H1 (cell line): Measurements from ENCODE around the gene KSR2. TPM values are rescaled to one million over a fixed set of nuclear protein-coding genes. Genes with fewer than 3 reads are reported as not detected.

Experiments
- CTCF ChIA-PET: fragments of 300-600 bp; sonication (Branson Sonifier 250); formaldehyde crosslinking; loops from one replicate; lab custom pipeline; 2021; ENCODE audit not compliant: partially characterized antibody; lab: Charles Lee
- POLR2A ChIA-PET: fragments of 300-600 bp; sonication (Branson Sonifier 250); formaldehyde crosslinking; loops from one replicate; lab custom pipeline; 2021; ENCODE audit warnings: inconsistent platforms; ENCODE audit not compliant: partially characterized antibody; lab: Charles Lee
- DNase-seq, 2 experiments: peaks; one replicate each; pipeline versions ENCODE4 v3.0.0 to v3.0.0-alpha.2; 2010 to 2022; ENCODE audit warnings: low spot score in 2 of 2, low read depth in 1 of 2, mixed read lengths in 1 of 2
- FAIRE-seq: peaks from 2 replicates; lab custom pipeline; 2011; peaks lifted over from hg19 to GRCh38; lab: Jason Lieb, UNC
- H2AFZ ChIP-seq: 2 replicates; pipeline ENCODE4 v1.8.1; 2012; ENCODE audit warnings: low read length, inconsistent platforms
- H2AK5ac ChIP-seq: 2 replicates; pipeline ENCODE4 v1.6.1; 2013; ENCODE audit warnings: low read depth, low read length
- H2BK120ac ChIP-seq: replicated peaks from 2 replicates; pipeline ENCODE3; 2013; ENCODE audit warnings: low read depth, low read length, inconsistent platforms
- H2BK12ac ChIP-seq: 2 replicates; pipeline ENCODE4 v1.6.1; 2013; ENCODE audit warnings: low read depth, low read length
- H2BK15ac ChIP-seq: 2 replicates; pipeline ENCODE4 v1.6.1; 2013; ENCODE audit warnings: low read length
- H2BK20ac ChIP-seq: 2 replicates; pipeline ENCODE4 v1.6.1; 2013; ENCODE audit warnings: low read length
- H2BK5ac ChIP-seq: 2 replicates; pipeline ENCODE4 v1.6.1; 2013; ENCODE audit warnings: low read depth, low read length
- H3K14ac ChIP-seq: 2 replicates; pipeline ENCODE4 v1.6.1; 2013; ENCODE audit warnings: inconsistent platforms; ENCODE audit not compliant: insufficient read length
- H3K18ac ChIP-seq: 2 replicates; pipeline ENCODE4 v1.6.1; 2013; ENCODE audit warnings: low read length; ENCODE audit errors: extremely low read depth
- H3K23ac ChIP-seq: 2 replicates; pipeline ENCODE4 v1.6.1; 2013; ENCODE audit warnings: inconsistent platforms; ENCODE audit not compliant: insufficient read length
- H3K23me2 ChIP-seq: 2 replicates; pipeline ENCODE4 v1.6.1; 2013; ENCODE audit warnings: low read depth, low read length
- H3K27ac ChIP-seq: 2 replicates; pipeline ENCODE4 v1.6.1; 2011; ENCODE audit warnings: low read depth, low read length, inconsistent platforms
- H3K27me3 ChIP-seq, 4 experiments: replicated peaks in 1 of 4; 1 replicate in 1 of 4; 2 replicates in 3 of 4; pipeline versions ENCODE4 v1.6.1 to v1.8.1; 2011 to 2013; ENCODE audit warnings: low read length in 3 of 4, mild to moderate bottlenecking in 3 of 4, inconsistent platforms in 2 of 4, mixed read lengths in 2 of 4, moderate library complexity in 1 of 4; ENCODE audit not compliant: control insufficient read depth in 3 of 4, insufficient read depth in 3 of 4; ENCODE audit errors: extremely low read depth in 1 of 4
- H3K36me3 ChIP-seq, 4 experiments: 2 replicates each; pipeline versions ENCODE4 v1.6.1 to v1.8.1; 2011 to 2013; ENCODE audit warnings: mild to moderate bottlenecking in 4 of 4, low read length in 3 of 4, moderate library complexity in 2 of 4, control low read depth in 1 of 4, inconsistent platforms in 1 of 4; ENCODE audit not compliant: insufficient read depth in 4 of 4, control insufficient read depth in 2 of 4
- H3K4ac ChIP-seq: replicated peaks from 2 replicates; pipeline ENCODE3; 2013; ENCODE audit warnings: low read length, low read depth, mixed read lengths, inconsistent platforms; ENCODE audit not compliant: insufficient read length
- H3K4me1 ChIP-seq, 4 experiments: replicated peaks in 1 of 4; 1 replicate in 1 of 4; 2 replicates in 3 of 4; pipeline versions ENCODE4 v1.6.1 to v1.8.1; 2011 to 2013; ENCODE audit warnings: low read length in 3 of 4, inconsistent platforms in 2 of 4, mixed read lengths in 1 of 4; ENCODE audit not compliant: insufficient read depth in 4 of 4, control insufficient read depth in 3 of 4
- H3K4me2 ChIP-seq, 2 experiments: 2 replicates each; pipeline versions ENCODE4 v1.6.1 to v1.8.1; 2011 to 2013; ENCODE audit warnings: low read depth in 2 of 2, low read length in 2 of 2, control low read depth in 1 of 2, inconsistent platforms in 1 of 2, mild to moderate bottlenecking in 1 of 2; ENCODE audit not compliant: insufficient read depth in 1 of 2
- H3K4me3 ChIP-seq, 4 experiments: fragments of 200-600, 300-600 bp in 1 of 4; sonication (generic), shearing (Covaris generic), sonication (Bioruptor Twin) in 1 of 4; 2 replicates each; pipeline versions ENCODE4 v1.5.1 to v1.8.1; 2011 to 2016; ENCODE audit warnings: low read length in 4 of 4, low read depth in 3 of 4, control low read depth in 2 of 4, inconsistent platforms in 2 of 4, mild to moderate bottlenecking in 2 of 4, mixed read lengths in 1 of 4, moderate library complexity in 1 of 4; ENCODE audit not compliant: insufficient read depth in 2 of 4; ENCODE audit errors: extremely low read depth in 1 of 4
- H3K56ac ChIP-seq: replicated peaks from 2 replicates; pipeline ENCODE3; 2013; ENCODE audit warnings: low read depth, mild to moderate bottlenecking, mixed read lengths, low read length, inconsistent platforms; ENCODE audit not compliant: insufficient read length
- H3K79me1 ChIP-seq: 2 replicates; pipeline ENCODE4 v1.6.1; 2013; ENCODE audit warnings: low read depth, low read length, control low read depth
- H3K79me2 ChIP-seq, 2 experiments: 2 replicates each; pipeline versions ENCODE4 v1.6.1 to v1.8.1; 2012 to 2013; ENCODE audit warnings: low read length in 2 of 2, mild to moderate bottlenecking in 2 of 2, inconsistent platforms in 1 of 2; ENCODE audit not compliant: insufficient read depth in 2 of 2, control insufficient read depth in 1 of 2
- H3K9ac ChIP-seq, 4 experiments: replicated peaks in 1 of 4; 1 replicate in 1 of 4; 2 replicates in 3 of 4; pipeline versions ENCODE4 v1.6.1 to v1.8.1; 2011 to 2013; ENCODE audit warnings: low read depth in 3 of 4, low read length in 3 of 4, control low read depth in 2 of 4, mild to moderate bottlenecking in 2 of 4, moderate library complexity in 2 of 4, inconsistent platforms in 1 of 4; ENCODE audit errors: extremely low read depth in 1 of 4
- H3K9me3 ChIP-seq, 2 experiments: 2 replicates each; pipeline versions ENCODE4 v1.6.1 to v1.8.1; 2012 to 2013; ENCODE audit warnings: mild to moderate bottlenecking in 2 of 2, moderate library complexity in 2 of 2, control low read depth in 1 of 2, inconsistent platforms in 1 of 2, low read depth in 1 of 2, low read length in 1 of 2, mixed read lengths in 1 of 2; ENCODE audit not compliant: insufficient read depth in 2 of 2
- H4K20me1 ChIP-seq, 2 experiments: replicated peaks in 1 of 2; 2 replicates each; pipeline versions ENCODE3 to v1.8.1; 2011 to 2013; ENCODE audit warnings: inconsistent platforms in 2 of 2, low read length in 2 of 2, mild to moderate bottlenecking in 1 of 2; ENCODE audit not compliant: insufficient read depth in 2 of 2, control insufficient read depth in 1 of 2
- H4K5ac ChIP-seq: 2 replicates; pipeline ENCODE4 v1.6.1; 2013; ENCODE audit warnings: low read length, low read depth, mixed read lengths, inconsistent platforms; ENCODE audit not compliant: insufficient read length
- H4K8ac ChIP-seq: 2 replicates; pipeline ENCODE4 v1.8.0; 2013; ENCODE audit warnings: mild to moderate bottlenecking, moderate library complexity, low read length, inconsistent platforms; ENCODE audit not compliant: insufficient read depth; ENCODE audit errors: extremely low read depth
- H4K91ac ChIP-seq: replicated peaks from 2 replicates; pipeline ENCODE3; 2013; ENCODE audit warnings: low read length, mixed read lengths, inconsistent platforms; ENCODE audit not compliant: insufficient read length
- CTBP2 ChIP-seq: IDR thresholded peaks from 2 replicates; pipeline ENCODE4 v1.7.0; 2011; ENCODE audit warnings: borderline replicate concordance, mild to moderate bottlenecking, moderate library complexity, mixed read lengths, low read length; ENCODE audit not compliant: insufficient read depth, insufficient read length
- NANOG ChIP-seq: IDR thresholded peaks from 2 replicates; pipeline ENCODE4 v1.6.1; 2011; ENCODE audit warnings: low read length, low read depth, mild to moderate bottlenecking, inconsistent platforms; ENCODE audit not compliant: insufficient read depth, poor library complexity, severe bottlenecking
- RXRA ChIP-seq: IDR thresholded peaks from 2 replicates; pipeline ENCODE4 v1.6.1; 2011; ENCODE audit warnings: low read depth, mild to moderate bottlenecking, low read length, moderate library complexity; ENCODE audit not compliant: insufficient read depth
- WGBS, 2 experiments: shearing (Covaris generic) in 1 of 2; methylation state at CpG; one replicate each; pipeline versions ENCODE4 v1.1.6 to v1.1.7; 2013 to 2015; ENCODE audit warnings: low lambda C conversion rate in 2 of 2, mixed read lengths in 2 of 2, inconsistent platforms in 1 of 2, low coverage in 1 of 2, missing lambda C conversion rate in 1 of 2; ENCODE audit not compliant: insufficient replicate concordance in 2 of 2, insufficient coverage in 1 of 2, insufficient read length in 1 of 2; ENCODE audit errors: extremely low coverage in 1 of 2, missing lambda C conversion rate in 1 of 2; 5-methylcytosine and 5-hydroxymethylcytosine counted together
- polyA plus RNA-seq, 7 experiments: library from polyadenylated mRNA; depleted of rRNA in 3 of 7; stranded (reverse) in 5 of 7; unstranded in 2 of 7; fragments of >200 nt in 5 of 7; fragments of 200-250 nt in 2 of 7; gene quantifications; 1 replicate in 5 of 7; 2 replicates in 1 of 7; 4 replicates in 1 of 7; pipeline versions ENCODE4 v1.2.1 to v1.2.3, GENCODE V29; 2011 to 2013; ENCODE audit warnings: missing spikeins in 2 of 7, mixed read lengths in 2 of 7
- total RNA-seq: library from RNA; stranded (reverse); fragmentation: NEBNext Ultra II Directional; extraction: Animal tissue kit (Norgen Biotek cat#: 25700); gene quantifications from 2 replicates; pipeline ENCODE4 v1.2.1, GENCODE V29; 2021

KSR2 gene
- total and polyA plus RNA-seq, 2 of the 8 experiments (the other 6 are each of a cell fraction or from before 2014, with no cell fraction given), result 0.74 to 2.2 TPM

DNA sequence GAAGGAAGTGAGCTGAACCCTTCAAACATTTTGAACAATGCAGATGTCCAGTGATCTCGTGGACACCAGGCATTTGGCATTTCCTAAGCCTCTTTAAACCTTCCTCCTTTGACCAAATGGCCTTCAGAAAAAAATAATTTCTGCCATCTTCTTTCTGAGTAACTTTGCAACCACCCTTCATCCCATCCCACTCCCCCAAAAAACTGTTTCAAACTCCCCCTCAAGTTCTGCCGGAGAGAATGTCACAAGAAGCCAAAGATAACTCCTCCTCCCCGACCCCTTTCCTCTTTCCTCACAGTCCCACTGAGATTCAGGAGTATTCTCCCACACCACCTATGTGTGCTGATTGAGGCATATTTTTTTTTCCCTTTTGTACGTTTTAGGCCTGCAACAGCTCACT is 1.7 kb downstream of the KSR2 start:
- H3K56ac ChIP-seq, result no peak overlapping the region
- H3K4ac ChIP-seq, result no peak overlapping the region
- peaks cover 2 to 4% (median 3%) of the 10 kb centered on the region in 4 experiments for H3K4me1 ChIP-seq
- H2BK20ac ChIP-seq, result no peak overlapping the region
- ChIA-PET CTCF (no interaction called here), POLR2A (interaction anchor here (0.7 to 1.7 kb wide), 2 partner anchors 13 to 1217 kb away, joined by 3 to 4 read pairs; no protein-coding TSS in a partner anchor)
- H3K27me3 ChIP-seq, result peaks cover 0 to 7% (median 1%) of the 10 kb centered on the region in 4 experiments; a peak in 3 of 7 replicates
- H4K5ac ChIP-seq, result no peak overlapping the region
- no peaks in the 10 kb centered on the region for H3K79me2 ChIP-seq
- H3K23ac ChIP-seq, result no peak overlapping the region
- peak overlapping the region; percentile 82 to 100 for H3K4me2 ChIP-seq
- no peak overlapping the region for H2BK5ac ChIP-seq
- no peak overlapping the region for H3K9ac ChIP-seq
- no peak overlapping the region for H2AFZ ChIP-seq
- DNase-seq, result no peak
- H3K79me1 ChIP-seq, result no peaks in the 10 kb centered on the region
- H3K36me3 ChIP-seq, result no peaks in the 10 kb centered on the region
- H3K23me2 ChIP-seq, result peaks cover 21% of the 10 kb centered on the region
- no peak overlapping the region for H3K14ac ChIP-seq
- H3K4me3 ChIP-seq, result peak overlapping the region in 2 of 4 experiments; percentile 86 to 91; a peak in 3 of 8 replicates
- 74% methylated on average over 4 of the region's 4 CpGs; no CpG with 5 or more reads in 1 of the 2 experiments for WGBS, 2 experiments
- H2AK5ac ChIP-seq, result no peak overlapping the region
- peaks cover 4 to 6% of the 10 kb centered on the region in 2 experiments; a peak in 2 of 4 replicates for H3K9me3 ChIP-seq
- H3K27ac ChIP-seq, result no peak overlapping the region
- no peaks in the 10 kb centered on the region for H4K20me1 ChIP-seq
- no peak for FAIRE-seq
- no peak overlapping the region for H4K8ac ChIP-seq
- H2BK15ac ChIP-seq, result no peak overlapping the region
- no peak overlapping the region for H4K91ac ChIP-seq
- no peak overlapping the region for H2BK12ac ChIP-seq
- H2BK120ac ChIP-seq, result no peak overlapping the region
- H3K18ac ChIP-seq, result no peak overlapping the region
- TF ChIP-seq CTBP2 (no peak), NANOG (no peak), RXRA (no peak)
